Activated B cell treated with CpG ODN at 0.5 μM for 24 hours (primary cell): ENCODE measurements around the gene GSE1. TPM values are rescaled to one million over a fixed set of nuclear protein-coding genes. Genes with fewer than 3 reads are reported as not detected.

Experiments
- ATAC-seq: fragments of 200-7000 bp; cut with Tn5 transposase; one replicate; pipeline ENCODE4 v1.10.0; 2021; ENCODE audit warnings: low read depth, mild to moderate bottlenecking, moderate library complexity
- CTCF ChIA-PET: fragments of 350-600 bp; sonication (Branson Sonifier 250); formaldehyde crosslinking; loops from one replicate; lab custom pipeline; 2021; ENCODE audit warnings: antibody characterized with exemption; lab: Charles Lee
- POLR2A ChIA-PET: fragments of 350-600 bp; sonication (Branson Sonifier 250); formaldehyde crosslinking; loops from one replicate; lab custom pipeline; 2021; ENCODE audit warnings: antibody characterized with exemption; lab: Charles Lee
- DNase-seq: peaks from one replicate; pipeline ENCODE4 v3.0.0; 2022
- H3K27ac Mint-ChIP-seq: one replicate; pipeline ENCODE4 v1.8.0; 2020; ENCODE audit warnings: mixed read lengths
- H3K27me3 Mint-ChIP-seq: one replicate; pipeline ENCODE4 v1.8.0; 2021; ENCODE audit warnings: mixed read lengths
- H3K36me3 Mint-ChIP-seq: one replicate; pipeline ENCODE4 v1.8.0; 2021; ENCODE audit warnings: low read depth, mixed read lengths
- H3K4me1 Mint-ChIP-seq: one replicate; pipeline ENCODE4 v1.8.0; 2021; ENCODE audit warnings: mixed read lengths
- H3K4me3 Mint-ChIP-seq: one replicate; pipeline ENCODE4 v1.8.0; 2020; ENCODE audit warnings: mild to moderate bottlenecking, mixed read lengths
- H3K9me3 Mint-ChIP-seq: one replicate; pipeline ENCODE4 v1.8.0; 2020; ENCODE audit warnings: mixed read lengths
- CTCF ChIP-seq: fragments of 200-600 bp; IDR thresholded peaks from one replicate; pipeline ENCODE4 v1.8.0; 2022; ENCODE audit warnings: antibody characterized with exemption, mild to moderate bottlenecking
- intact Hi-C: fragments of 100-400 bp; cut with micrococcal nuclease; formaldehyde crosslinking; loops from one replicate; pipeline ENCODE4 v1.15.1; 2024
- total RNA-seq: library from RNA; stranded (reverse); gene quantifications from 2 replicates; pipeline ENCODE4 v1.2.3, GENCODE V29; 2022

The GSE1 gene
- total RNA-seq, 1 donor from 2014 or later: 48.3 TPM

- H3K27ac Mint-ChIP-seq: no peak overlapping the region
- ATAC-seq (no peak), DNase-seq (no peak)
- H3K36me3 Mint-ChIP-seq: peaks cover 7% of the 10 kb centered on the region
- TF ChIP-seq CTCF: no peak
- H3K4me1 Mint-ChIP-seq: peaks cover 63% of the 10 kb centered on the region
- H3K4me3 Mint-ChIP-seq: peak overlapping the region; percentile 52
- POLR2A ChIA-PET: interaction anchor here (0.6 to 2.5 kb wide), 3 partner anchors 9 to 53 kb away, joined by 3 to 12 read pairs (median 3); no protein-coding TSS in a partner anchor
- H3K9me3 Mint-ChIP-seq: no peaks in the 10 kb centered on the region
- intact Hi-C loops: no loop called here
- no peaks in the 10 kb centered on the region for H3K27me3 Mint-ChIP-seq
- CTCF ChIA-PET: interaction anchor here (1.2 to 1.9 kb wide), 5 partner anchors 9 to 127 kb away, joined by 3 to 8 read pairs (median 4); no protein-coding TSS in a partner anchor
These were observed 6.2 kb upstream of the GSE1 start for GRCh38 chr16:85606904-85607303.

- Mint-ChIP-seq H3K27me3 (no peaks in the 10 kb centered on the region), H3K4me3 (peak overlapping the region; percentile 52), H3K27ac (no peak overlapping the region), H3K36me3 (peaks cover 7% of the 10 kb centered on the region), H3K9me3 (no peaks in the 10 kb centered on the region), H3K4me1 (peaks cover 63% of the 10 kb centered on the region)
- ATAC-seq: peak; percentile 14
- POLR2A ChIA-PET: interaction anchor here (1.1 to 2.5 kb wide), 2 partner anchors 8 to 53 kb away, joined by 3 to 12 read pairs; no protein-coding TSS in a partner anchor
- no peak for TF ChIP-seq CTCF
- peak; percentile 25 for DNase-seq
- intact Hi-C loops: no loop called here
- CTCF ChIA-PET: interaction anchor here (1.2 to 1.9 kb wide), 5 partner anchors 9 to 127 kb away, joined by 3 to 8 read pairs (median 4); no protein-coding TSS in a partner anchor
These were observed 5.8 kb upstream of the GSE1 start for GRCh38 chr16:85607321-85607765.

- peaks cover 7% of the 10 kb centered on the region for H3K36me3 Mint-ChIP-seq
- intact Hi-C loops: no loop called here
- H3K27ac Mint-ChIP-seq: no peak overlapping the region
- no peak for TF ChIP-seq CTCF
- no peak for DNase-seq
- ATAC-seq: no peak
- no peaks in the 10 kb centered on the region for H3K27me3 Mint-ChIP-seq
- no peaks in the 10 kb centered on the region for H3K9me3 Mint-ChIP-seq
- H3K4me3 Mint-ChIP-seq: no peak overlapping the region
- peaks cover 64% of the 10 kb centered on the region for H3K4me1 Mint-ChIP-seq
- POLR2A ChIA-PET: interaction anchor here (1.1 to 2.5 kb wide), 2 partner anchors 8 to 54 kb away, joined by 3 to 12 read pairs; no protein-coding TSS in a partner anchor
- CTCF ChIA-PET: interaction anchor here (1.1 to 1.9 kb wide), 4 partner anchors 8 to 128 kb away, joined by 3 to 8 read pairs (median 4); no protein-coding TSS in a partner anchor
These were observed 5.2 kb upstream of the GSE1 start for GRCh38 chr16:85607796-85608514.

GRCh38 chr16:85608515-85608885 is 4.6 kb upstream of the GSE1 start:
- Mint-ChIP-seq H3K4me1 (peaks cover 60% of the 10 kb centered on the region), H3K9me3 (no peaks in the 10 kb centered on the region), H3K4me3 (no peak overlapping the region), H3K27ac (no peak overlapping the region), H3K36me3 (peaks cover 7% of the 10 kb centered on the region), H3K27me3 (no peaks in the 10 kb centered on the region)
- CTCF ChIA-PET: interaction anchor here (1.1 to 1.6 kb wide), 2 partner anchors 55 to 129 kb away, joined by 3 to 4 read pairs; no protein-coding TSS in a partner anchor
- no peak for TF ChIP-seq CTCF
- intact Hi-C loops: no loop called here
- ATAC-seq: no peak
- DNase-seq: no peak
- POLR2A ChIA-PET: no interaction called here

GRCh38 chr16:85608887-85609286 is 4.2 kb upstream of the GSE1 start:
- Mint-ChIP-seq H3K36me3 (peaks cover 7% of the 10 kb centered on the region), H3K4me3 (no peak overlapping the region), H3K4me1 (peaks cover 59% of the 10 kb centered on the region), H3K27ac (no peak overlapping the region), H3K27me3 (no peaks in the 10 kb centered on the region), H3K9me3 (no peaks in the 10 kb centered on the region)
- POLR2A ChIA-PET: interaction anchor here (0.8 to 1.2 kb wide), 4 partner anchors 52 to 188 kb away, joined by 3 to 5 read pairs (median 4); no protein-coding TSS in a partner anchor
- DNase-seq (no peak), ATAC-seq (no peak)
- intact Hi-C loops: no loop called here
- TF ChIP-seq CTCF: no peak
- CTCF ChIA-PET: interaction anchor here (1.1 to 2.4 kb wide), 8 partner anchors 13 to 240 kb away, joined by 3 to 22 read pairs (median 4); no protein-coding TSS in a partner anchor
